OCI-LY1 (cell line): Measurements from ENCODE around the gene CLDN17.

Source experiments
- CTCF ChIP-seq: fragments of 200-600 bp; sonication (generic), shearing (Covaris generic); IDR thresholded peaks from 2 replicates; pipeline ENCODE4 v1.5.1; 2017; ENCODE audit warnings: mild to moderate bottlenecking, antibody characterized with exemption, low read length, moderate library complexity, mixed read lengths
- EZH2 ChIP-seq: fragments of 200-600 bp; sonication (generic), shearing (Covaris generic); IDR thresholded peaks from 2 replicates; pipeline ENCODE4 v1.8.0; 2017; ENCODE audit warnings: borderline replicate concordance, mixed run types, mild to moderate bottlenecking, antibody characterized with exemption, low read length, moderate library complexity, mixed read lengths

- TF ChIP-seq CTCF (no peak), EZH2 (no peak)
These were observed 40.6 kb upstream of the CLDN17 start for GRCh38 chr21:30207252-30207579.
